ENCODE data around the gene C5orf58. TPM values are rescaled to one million over a fixed set of nuclear protein-coding genes. Genes with fewer than 3 reads are reported as not detected.

The C5orf58 gene
- total and polyA plus RNA-seq, 7 donors, result not detected

GRCh38 chr5:170223906-170224305, 8.9 kb upstream of the C5orf58 start:
- WGBS, 3 donors, result 78 to 84% (median 78%) methylated on average over 5 of the region's 5 CpGs
- Histone ChIP-seq H3K4me1 (no peaks in the 10 kb centered on the region), H3K4me3 (no peak overlapping the region), H3K36me3 (ENCODE audit: insufficient read depth in 1 of 2, low read depth in 1 of 2) (no peaks in the 10 kb centered on the region), H3K9me3 (no peaks in the 10 kb centered on the region), H3K27ac (no peak overlapping the region), H3K27me3 (ENCODE audit: insufficient read depth in 3 of 3, low read length in 2 of 3) (no peaks in the 10 kb centered on the region)
- DNase-seq, result no peak
- ATAC-seq, result no peak
- TF ChIP-seq CTCF (IDR thresholded peaks at IDR 0.05), result no peak
- intact Hi-C loops (cut with DNase I), result loop anchor here in 1 of 2 donors (5.0 kb wide), 1 partner anchor 208 kb away; no protein-coding TSS in a partner anchor

- peak; percentile 57 to 78 for DNase-seq
- WGBS, 3 donors, result 55 to 57% (median 57%) methylated on average over 7 of the region's 7 CpGs
- ATAC-seq, result peak in 3 of 4 donors; percentile 38 to 74 (median 58)
- Histone ChIP-seq H3K36me3 (ENCODE audit: insufficient read depth in 1 of 2, low read depth in 1 of 2) (no peaks in the 10 kb centered on the region), H3K4me1 (no peaks in the 10 kb centered on the region), H3K9me3 (no peaks in the 10 kb centered on the region), H3K27me3 (ENCODE audit: insufficient read depth in 3 of 3, low read length in 2 of 3) (no peaks in the 10 kb centered on the region), H3K4me3 (no peak overlapping the region), H3K27ac (no peak overlapping the region)
- intact Hi-C loops (cut with DNase I), result loop anchor here in 1 of 2 donors (2.0 kb wide), 1 partner anchor 195 kb away; no protein-coding TSS in a partner anchor
- peak; percentile 59 for TF ChIP-seq CTCF (IDR thresholded peaks at IDR 0.05)
Measured at GRCh38 chr5:170225326-170226128, 7.3 kb upstream of the C5orf58 start.

GRCh38 chr5:170226129-170226615, 6.6 kb upstream of the C5orf58 start:
- DNase-seq, result no peak
- WGBS, 3 donors, result 76 to 82% (median 80%) methylated on average over 9 of the region's 9 CpGs
- TF ChIP-seq CTCF (IDR thresholded peaks at IDR 0.05), result no peak
- Histone ChIP-seq H3K4me1 (no peaks in the 10 kb centered on the region), H3K27ac (no peak overlapping the region), H3K27me3 (ENCODE audit: insufficient read depth in 3 of 3, low read length in 2 of 3) (no peaks in the 10 kb centered on the region), H3K4me3 (no peak overlapping the region), H3K36me3 (ENCODE audit: insufficient read depth in 1 of 2, low read depth in 1 of 2) (no peaks in the 10 kb centered on the region), H3K9me3 (no peaks in the 10 kb centered on the region)
- intact Hi-C loops (cut with DNase I), result loop anchor here in 1 of 2 donors (2.0 kb wide), 1 partner anchor 195 kb away; no protein-coding TSS in a partner anchor
- no peak for ATAC-seq

- Histone ChIP-seq H3K36me3 (ENCODE audit: insufficient read depth in 1 of 2, low read depth in 1 of 2) (no peaks in the 10 kb centered on the region), H3K4me1 (no peaks in the 10 kb centered on the region), H3K9me3 (no peaks in the 10 kb centered on the region), H3K4me3 (no peak overlapping the region), H3K27ac (no peak overlapping the region), H3K27me3 (ENCODE audit: insufficient read depth in 3 of 3, low read length in 2 of 3) (no peaks in the 10 kb centered on the region)
- 51 to 64% (median 51%) methylated on average over 2 of the region's 2 CpGs for WGBS, 3 donors
- DNase-seq, result no peak
- ATAC-seq, result no peak
- TF ChIP-seq CTCF (IDR thresholded peaks at IDR 0.05), result no peak
- intact Hi-C loops (cut with DNase I), result loop anchor here in 1 of 2 donors (2.0 kb wide), 1 partner anchor 194 kb away; no protein-coding TSS in a partner anchor
Measured at GRCh38 chr5:170226661-170227060, 6.1 kb upstream of the C5orf58 start.

Data from psoas muscle (tissue), 8 donors.